Measurements from ENCODE around the gene MAP4K3. TPM values are rescaled to one million over a fixed set of nuclear protein-coding genes. Genes with fewer than 3 reads are reported as not detected.

The MAP4K3 gene
- total RNA-seq, 1 donor from 2014 or later, result 38.5 TPM

GRCh38 chr2:39241588-39241987, 195.5 kb downstream of the MAP4K3 start:
- no peaks in the 10 kb centered on the region for H3K4me1 ChIP-seq
- TF ChIP-seq POLR2AphosphoS5 (IDR thresholded peaks at IDR 0.05; ENCODE audit: insufficient read depth in 1 of 2, low read depth in 1 of 2) (no peak), POLR2A (IDR thresholded peaks at IDR 0.05) (no peak), CTCF (IDR thresholded peaks at IDR 0.05) (no peak)
- intact Hi-C loops (cut with DNase I), result no loop called here
- DNase-seq (ENCODE audit: extremely low spot score in 2 of 2), result no peak
- no peak overlapping the region for H3K27ac ChIP-seq
- H3K36me3 ChIP-seq, result no peaks in the 10 kb centered on the region
- no peaks in the 10 kb centered on the region for H3K9me3 ChIP-seq
- no peaks in the 10 kb centered on the region for H3K27me3 ChIP-seq
- no peak overlapping the region for H3K4me3 ChIP-seq

- no peaks in the 10 kb centered on the region for H3K36me3 ChIP-seq
- intact Hi-C loops (cut with DNase I), result no loop called here
- H3K27ac ChIP-seq, result no peak overlapping the region
- H3K27me3 ChIP-seq, result no peaks in the 10 kb centered on the region
- no peaks in the 10 kb centered on the region for H3K4me1 ChIP-seq
- H3K4me3 ChIP-seq, result no peak overlapping the region
- no peaks in the 10 kb centered on the region for H3K9me3 ChIP-seq
- no peak for TF ChIP-seq POLR2AphosphoS5 (IDR thresholded peaks at IDR 0.05; ENCODE audit: insufficient read depth in 1 of 2, low read depth in 1 of 2)
- no peak for TF ChIP-seq CTCF (IDR thresholded peaks at IDR 0.05)
- no peak for TF ChIP-seq POLR2A (IDR thresholded peaks at IDR 0.05)
- no peak for DNase-seq (ENCODE audit: extremely low spot score in 2 of 2)
Observed at GRCh38 chr2:39240758-39241157, 196.3 kb downstream of the MAP4K3 start.

GRCh38 chr2:39234754-39235153, 202.3 kb downstream of the MAP4K3 start:
- TF ChIP-seq POLR2A (IDR thresholded peaks at IDR 0.05), result no peak
- no peak for TF ChIP-seq CTCF (IDR thresholded peaks at IDR 0.05)
- TF ChIP-seq POLR2AphosphoS5 (IDR thresholded peaks at IDR 0.05; ENCODE audit: insufficient read depth in 1 of 2, low read depth in 1 of 2), result no peak
- no peak overlapping the region for H3K4me3 ChIP-seq
- no peaks in the 10 kb centered on the region for H3K9me3 ChIP-seq
- H3K4me1 ChIP-seq, result no peaks in the 10 kb centered on the region
- no peaks in the 10 kb centered on the region for H3K27me3 ChIP-seq
- H3K27ac ChIP-seq, result no peak overlapping the region
- H3K36me3 ChIP-seq, result no peaks in the 10 kb centered on the region
- no peak for DNase-seq (ENCODE audit: extremely low spot score in 2 of 2)
- intact Hi-C loops (cut with DNase I), result no loop called here

GRCh38 chr2:39232141-39232540, 204.9 kb downstream of the MAP4K3 start:
- H3K4me1 ChIP-seq, result peaks cover 4% of the 10 kb centered on the region
- TF ChIP-seq POLR2AphosphoS5 (IDR thresholded peaks at IDR 0.05; ENCODE audit: insufficient read depth in 1 of 2, low read depth in 1 of 2), result no peak
- TF ChIP-seq CTCF (IDR thresholded peaks at IDR 0.05), result no peak
- TF ChIP-seq POLR2A (IDR thresholded peaks at IDR 0.05), result no peak
- intact Hi-C loops (cut with DNase I), result no loop called here

GRCh38 chr2:39228413-39229209, 208.5 kb downstream of the MAP4K3 start:
- no peak for TF ChIP-seq POLR2A (IDR thresholded peaks at IDR 0.05)
- no peak for TF ChIP-seq POLR2AphosphoS5 (IDR thresholded peaks at IDR 0.05; ENCODE audit: insufficient read depth in 1 of 2, low read depth in 1 of 2)
- TF ChIP-seq CTCF (IDR thresholded peaks at IDR 0.05), result no peak
- Histone ChIP-seq H3K4me3 (no peak overlapping the region), H3K36me3 (no peaks in the 10 kb centered on the region), H3K9me3 (no peaks in the 10 kb centered on the region), H3K4me1 (peaks cover 4% of the 10 kb centered on the region), H3K27me3 (no peaks in the 10 kb centered on the region), H3K27ac (no peak overlapping the region)
- intact Hi-C loops (cut with DNase I), result loop anchor here (5.0 kb wide), 2 partner anchors 106 to 171 kb away; partner anchors contain the start of gene SOS1
- DNase-seq (ENCODE audit: extremely low spot score in 2 of 2), result no peak

More at GRCh38 chr2:39232141-39232540, 204.9 kb downstream of the MAP4K3 start:
- H3K4me3 ChIP-seq, result no peak overlapping the region
- H3K27ac ChIP-seq, result no peak overlapping the region
- H3K9me3 ChIP-seq, result no peaks in the 10 kb centered on the region
- no peak for DNase-seq (ENCODE audit: extremely low spot score in 2 of 2)
- H3K27me3 ChIP-seq, result no peaks in the 10 kb centered on the region
- no peaks in the 10 kb centered on the region for H3K36me3 ChIP-seq

Data from vagina (tissue), 2 donors.